Bronchus fibroblast of lung (primary cell): ENCODE results near the gene ABHD12B. TPM values are rescaled to one million over a fixed set of nuclear protein-coding genes. Genes with fewer than 3 reads are reported as not detected.

Source experiments
- total RNA-seq: library from RNA; depleted of rRNA; stranded (reverse); fragments of >200 nt; gene quantifications from 2 replicates; pipeline ENCODE4 v1.2.3, GENCODE V29; 2015

The ABHD12B gene, protein sequence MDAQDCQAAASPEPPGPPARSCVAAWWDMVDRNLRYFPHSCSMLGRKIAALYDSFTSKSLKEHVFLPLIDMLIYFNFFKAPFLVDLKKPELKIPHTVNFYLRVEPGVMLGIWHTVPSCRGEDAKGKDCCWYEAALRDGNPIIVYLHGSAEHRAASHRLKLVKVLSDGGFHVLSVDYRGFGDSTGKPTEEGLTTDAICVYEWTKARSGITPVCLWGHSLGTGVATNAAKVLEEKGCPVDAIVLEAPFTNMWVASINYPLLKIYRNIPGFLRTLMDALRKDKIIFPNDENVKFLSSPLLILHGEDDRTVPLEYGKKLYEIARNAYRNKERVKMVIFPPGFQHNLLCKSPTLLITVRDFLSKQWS
- under 0.01 TPM in 1 of 2 replicates, not detected in the other for total RNA-seq

DNA sequence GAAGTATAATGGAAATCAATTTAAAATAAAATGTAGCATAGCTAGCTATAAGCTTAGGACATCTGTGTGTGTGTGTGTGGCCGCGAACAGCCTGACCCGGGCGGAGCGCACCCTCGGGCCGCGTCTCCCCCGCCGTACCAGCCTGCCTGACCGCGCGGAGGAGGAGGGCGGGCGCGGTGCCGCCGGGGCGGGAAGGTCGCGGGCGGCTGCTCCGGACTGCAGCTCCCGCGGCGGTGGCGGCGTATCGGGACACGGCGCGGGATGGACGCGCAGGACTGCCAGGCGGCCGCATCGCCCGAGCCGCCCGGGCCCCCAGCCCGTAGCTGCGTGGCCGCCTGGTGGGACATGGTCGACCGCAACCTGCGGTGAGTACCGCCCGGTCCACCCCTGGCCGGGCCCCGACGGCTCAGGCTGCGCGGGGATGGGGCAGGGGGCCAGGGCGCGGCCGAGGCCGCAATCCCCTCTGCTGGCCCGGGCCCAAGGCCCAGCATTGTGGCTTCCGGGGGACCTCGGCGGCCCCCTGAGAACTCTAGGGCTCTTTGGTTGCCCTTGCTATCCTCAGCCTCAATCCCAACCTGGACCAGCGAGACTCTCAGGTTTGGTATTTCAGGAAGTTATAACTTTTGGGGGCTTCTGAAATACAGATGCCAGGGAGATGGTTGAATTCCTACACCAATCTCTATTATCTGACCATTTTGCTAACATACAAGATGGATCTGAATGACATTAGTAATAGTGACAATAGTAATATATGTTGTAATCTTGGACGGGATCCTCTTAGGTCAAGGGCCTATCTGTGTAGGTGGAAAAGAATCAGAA is at the start of gene ABHD12B:
Gene ABHD12B (plus strand): TSS at position 140 of the 819 bp plus-strand sequence. CDS start 122 bp downstream, at position 262.

DNA sequence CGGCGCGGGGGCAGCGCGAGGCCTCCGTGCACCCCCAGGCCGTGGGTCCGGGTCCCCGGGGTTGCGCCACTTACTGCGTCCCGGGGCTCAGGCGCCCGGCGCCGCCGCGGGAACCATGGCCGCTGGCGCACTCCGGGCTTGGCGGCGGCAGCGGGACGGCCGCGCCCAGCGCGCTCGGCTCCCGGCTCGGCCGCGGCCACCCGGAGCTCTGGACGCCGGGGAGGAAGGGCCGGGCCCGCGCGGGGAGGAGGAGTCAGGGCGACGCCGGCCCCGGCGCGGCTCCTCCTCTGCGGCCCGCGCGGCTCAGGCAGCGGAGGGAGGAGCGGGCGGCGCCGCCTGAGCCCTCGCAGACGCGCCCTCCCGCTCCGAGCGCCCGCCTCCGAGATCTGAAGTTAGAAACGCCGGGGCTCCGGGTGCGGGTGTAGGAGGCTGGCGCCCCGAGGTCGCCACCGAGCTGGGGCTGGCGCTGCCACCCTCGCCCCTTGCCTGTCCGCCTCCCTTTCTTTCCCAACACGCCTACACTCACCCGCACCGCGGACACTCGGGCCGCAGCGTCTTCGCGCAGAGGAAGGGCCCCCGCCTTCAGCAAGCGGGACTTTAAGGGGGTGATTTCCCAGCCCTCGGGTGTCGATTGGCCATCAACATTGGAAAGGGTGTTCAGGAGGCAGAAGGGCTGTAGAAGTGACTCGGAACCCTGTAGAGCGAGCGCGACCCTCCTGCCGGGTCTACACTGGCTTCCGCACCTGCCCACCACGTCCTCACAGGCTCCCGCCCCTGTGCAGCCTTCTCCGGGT is 40.7 kb upstream of the ABHD12B start, which contains the start of gene NIN:
Gene NIN (minus strand): TSS at position 231 of the 794 bp plus-strand sequence. CDS start 9,106 bp downstream, outside the sequence.

DNA sequence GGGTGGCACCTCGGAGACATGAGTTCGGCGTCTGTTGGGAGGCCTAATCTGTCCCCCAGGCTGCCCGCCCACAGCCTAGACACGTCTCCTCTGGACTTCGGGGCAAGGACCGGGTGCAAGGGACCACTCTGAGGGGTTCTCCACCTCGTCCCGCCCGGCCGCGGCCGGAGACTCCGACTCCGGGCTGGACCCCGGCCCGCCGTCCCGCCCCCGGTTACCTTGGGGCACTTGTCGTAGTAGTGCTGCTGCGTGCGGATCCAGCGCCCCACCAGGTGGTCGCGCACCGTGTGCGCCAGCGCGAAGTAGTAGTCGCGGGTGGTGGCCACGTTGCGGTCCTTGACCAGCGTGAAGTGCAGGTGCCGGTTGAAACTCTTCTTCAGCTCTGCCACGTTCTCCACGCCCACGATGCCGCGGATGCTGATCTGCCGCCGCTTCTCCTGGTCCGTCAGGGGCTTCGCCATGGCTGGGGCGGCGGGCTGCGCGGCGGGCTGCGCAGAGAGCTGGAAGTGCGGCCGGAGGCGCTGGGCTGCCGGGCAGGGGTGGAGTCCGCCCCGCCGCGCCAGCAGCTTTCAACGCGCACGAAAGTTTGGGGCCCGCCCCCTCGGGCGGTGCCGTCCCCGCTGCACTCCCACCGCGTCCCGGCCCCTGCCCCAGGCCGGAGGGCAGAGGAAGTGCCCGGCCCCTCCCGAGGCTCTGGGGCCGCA is 72.2 kb downstream of the ABHD12B start, which contains the start of gene PYGL:
Gene PYGL (minus strand): TSS at position 541 of the 704 bp plus-strand sequence. CDS start 80 bp downstream, at position 461.

Other genes starting within 250 kb of the ABHD12B start
- gene SAV1, start 203.7 kb upstream of the ABHD12B start, total RNA-seq: 19.9 and 20.5 TPM in 2 replicates
- gene NIN, start 40.9 kb upstream of the ABHD12B start, total RNA-seq: 15.8 and 21.7 TPM in 2 replicates
- 64.1 and 65.9 TPM in 2 replicates for gene PYGL, start 72.4 kb downstream of the ABHD12B start, total RNA-seq
- gene TRIM9, start 223.1 kb downstream of the ABHD12B start, total RNA-seq: 0.15 and 0.17 TPM in 2 replicates